GF-D8 (cell line): ENCODE results near the gene TNIP1.

Experiments
- DNase-seq: peaks from one replicate; lab custom pipeline; 2025; lab: John Stamatoyannopoulos, UW

The TNIP1 gene

DNA sequence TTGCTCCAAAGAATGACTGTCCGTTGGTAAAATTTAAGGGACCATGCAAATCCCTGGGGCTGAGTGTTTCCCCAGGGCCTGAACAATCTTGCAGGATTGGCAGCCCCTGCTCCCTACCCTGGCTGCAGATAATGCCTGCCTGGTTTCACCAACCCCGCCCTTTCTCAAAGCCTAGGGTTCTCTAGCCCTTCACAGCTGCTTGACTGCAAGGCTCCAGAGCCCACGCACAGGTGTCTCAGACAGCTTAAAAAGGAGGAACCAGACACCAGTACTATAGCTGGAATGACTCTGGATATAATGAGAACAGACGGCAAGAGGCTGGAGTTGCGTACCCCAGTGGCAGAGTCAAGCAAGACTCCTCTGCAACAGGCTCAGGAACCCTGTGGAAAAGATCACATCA is 25.2 kb upstream of the TNIP1 start:
- DNase-seq, result no peak

DNA sequence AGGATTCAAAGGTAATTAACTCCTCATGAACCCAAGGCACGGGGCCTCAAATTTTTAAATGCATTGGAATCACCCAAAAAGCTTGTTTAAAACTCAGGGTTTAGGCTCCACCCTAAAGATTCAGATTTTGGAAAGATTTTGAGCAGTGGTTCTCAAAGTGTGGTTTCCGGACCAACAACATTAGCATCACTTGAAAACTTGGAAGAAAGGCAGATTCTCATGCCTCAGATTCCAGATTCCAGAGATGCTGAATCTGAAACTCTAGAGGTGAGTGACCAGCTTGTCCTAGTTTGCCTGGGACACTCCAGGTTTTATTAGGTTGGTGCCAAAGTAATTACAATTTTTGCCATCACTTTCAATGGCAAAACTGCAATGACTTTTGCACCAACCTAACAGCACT is 24.7 kb upstream of the TNIP1 start:
- no peak for DNase-seq

DNA sequence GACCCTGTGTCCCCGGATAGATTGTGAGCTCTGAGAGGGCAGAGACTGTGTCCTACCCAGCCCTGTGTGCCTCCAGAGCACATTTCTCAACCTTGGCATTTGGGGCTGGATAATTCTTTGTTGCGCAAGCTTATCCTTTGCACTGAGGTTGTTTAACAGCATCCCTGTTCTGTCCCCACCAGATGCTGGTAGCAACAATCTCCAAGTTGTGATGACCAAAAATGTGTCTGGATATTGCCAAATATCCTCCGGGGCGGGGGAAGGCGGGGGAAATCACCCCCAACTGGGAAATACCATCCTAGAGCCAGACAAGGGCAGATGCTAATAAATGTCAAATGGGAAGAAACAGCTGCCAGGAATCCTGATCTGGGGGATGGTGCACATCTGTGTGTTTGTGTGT is 24.0 kb upstream of the TNIP1 start:
- DNase-seq, result no peak

- DNase-seq, result no peak
Measured at GRCh38 chr5:151101746-151102145, 20.9 kb upstream of the TNIP1 start.

DNA sequence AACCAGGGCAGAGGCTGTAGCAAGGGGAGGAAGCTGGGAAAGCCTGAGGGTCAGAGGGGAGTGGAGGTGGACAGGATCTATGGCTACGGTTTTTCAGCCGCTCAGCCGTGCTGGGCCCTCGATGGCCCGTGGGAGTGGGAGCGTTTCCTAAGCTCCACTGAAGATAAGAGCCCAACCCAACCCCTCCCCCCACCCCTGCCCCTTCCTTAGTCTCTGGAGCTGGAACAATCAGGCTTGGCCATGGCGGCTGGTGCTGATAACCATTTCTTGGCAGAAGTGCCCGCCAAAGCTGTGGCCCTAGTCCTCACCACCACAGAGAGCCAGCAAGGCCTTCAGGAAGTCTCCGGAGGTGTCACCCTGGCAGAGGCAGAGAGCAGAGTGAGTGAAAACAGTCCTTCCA is 20.3 kb upstream of the TNIP1 start:
- no peak for DNase-seq

- DNase-seq, result no peak
Measured at GRCh38 chr5:151100681-151101080, 19.8 kb upstream of the TNIP1 start.

DNA sequence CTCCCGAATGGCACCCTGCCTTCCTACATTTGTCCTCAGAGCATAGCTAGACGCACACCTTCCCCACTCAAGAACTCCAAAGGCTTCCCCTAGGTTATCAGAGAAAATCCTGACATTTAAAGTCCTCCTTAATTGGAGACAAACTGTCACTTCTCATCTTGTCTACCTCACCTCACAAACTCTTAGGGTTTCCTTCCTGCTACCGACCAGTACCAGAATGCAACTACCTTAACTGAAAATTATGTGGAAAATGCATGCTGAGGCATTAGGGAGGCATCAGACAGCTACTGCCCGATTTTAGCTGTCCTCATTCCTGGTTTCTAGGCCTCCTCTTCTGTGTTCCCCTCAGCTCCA is 17.9 kb upstream of the TNIP1 start:
- DNase-seq, result no peak

DNA sequence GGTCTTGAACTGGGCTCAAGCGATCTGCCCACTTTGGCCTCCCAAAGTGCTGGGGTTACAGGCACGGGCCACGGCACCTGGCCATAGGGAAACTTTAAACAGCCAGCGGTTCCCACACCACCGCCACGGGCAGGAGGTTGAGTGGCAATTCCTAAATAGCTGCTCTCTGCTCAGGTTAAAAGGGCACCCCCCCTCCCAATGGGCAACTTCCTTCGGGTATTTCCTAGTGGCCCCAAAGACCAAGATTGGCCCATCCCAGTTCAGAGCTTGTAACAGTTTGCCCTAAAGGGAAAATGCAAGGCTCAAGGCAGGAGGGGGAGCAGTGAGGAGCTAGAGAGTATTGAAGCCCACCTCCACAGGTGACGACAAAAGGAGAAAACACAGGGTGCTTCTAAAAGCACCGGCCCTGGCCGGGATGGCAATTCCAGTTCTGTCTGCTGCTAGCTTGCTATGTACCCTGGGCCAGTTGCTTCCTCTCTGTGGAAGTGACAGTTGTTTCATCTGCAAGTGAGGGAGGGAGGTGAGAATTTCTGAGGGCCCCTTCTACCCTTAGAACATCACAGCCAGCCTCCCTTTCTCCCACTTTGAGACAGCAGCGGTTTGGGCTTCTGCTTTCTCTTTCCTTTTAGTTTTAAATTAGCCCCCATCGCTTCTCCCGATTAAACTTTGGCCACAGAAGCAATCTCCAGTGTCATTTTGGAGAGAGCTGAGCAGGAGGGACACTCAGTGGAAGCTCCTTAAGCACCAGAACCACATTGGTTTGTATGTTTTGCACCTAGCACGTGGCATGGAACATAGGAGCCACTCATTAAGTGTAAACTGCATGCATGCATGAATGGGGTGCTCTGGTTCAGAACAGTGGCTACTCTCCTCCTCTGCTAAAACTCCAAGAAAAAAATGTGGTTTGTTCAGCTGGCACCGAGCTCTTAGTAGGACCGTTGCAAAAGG is 17.3 kb upstream of the TNIP1 start:
- no peak for DNase-seq

GRCh38 chr5:151097061-151097460 is 16.2 kb upstream of the TNIP1 start:
- DNase-seq, result peak; percentile 53

GRCh38 chr5:151096001-151096373 is 15.2 kb upstream of the TNIP1 start:
- no peak for DNase-seq

DNA sequence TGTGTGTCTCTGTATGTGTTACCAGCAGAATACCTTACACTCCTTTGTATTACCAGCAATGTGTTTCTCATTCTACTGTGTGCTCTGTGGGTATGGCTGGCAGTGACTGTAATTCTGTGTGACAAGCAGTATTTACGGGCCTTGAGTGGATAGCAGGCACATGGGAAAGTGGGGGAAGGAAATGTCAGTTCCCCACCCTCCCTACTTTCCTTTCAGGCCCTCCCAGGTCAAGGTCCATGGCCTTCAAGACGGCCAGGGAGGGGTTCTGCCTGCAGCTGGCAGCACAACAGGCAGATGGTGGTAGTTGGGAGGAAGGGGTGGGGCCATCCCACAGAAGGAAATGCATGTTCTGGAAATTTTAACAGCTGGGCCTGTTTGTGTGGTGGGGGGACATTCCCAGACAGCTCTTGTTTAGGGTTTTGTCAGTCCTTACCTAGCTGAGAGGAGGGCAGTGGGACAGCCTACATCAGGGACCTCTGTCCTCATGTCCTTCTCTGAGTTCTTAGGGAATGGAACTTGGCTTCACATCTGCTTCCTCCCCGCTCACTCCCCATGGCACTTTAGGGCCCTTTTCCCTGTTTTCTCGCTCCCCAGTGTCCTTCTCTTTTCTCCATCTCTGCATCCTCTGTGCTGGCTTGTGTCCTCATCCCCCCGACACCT is 14.6 kb upstream of the TNIP1 start:
- DNase-seq, result peak; percentile 40

- DNase-seq, result no peak
Measured at GRCh38 chr5:151094852-151095245, 14.0 kb upstream of the TNIP1 start.

GRCh38 chr5:151094030-151094851 is 13.4 kb upstream of the TNIP1 start:
- DNase-seq, result no peak

GRCh38 chr5:151093476-151093889 is 12.6 kb upstream of the TNIP1 start:
- DNase-seq, result peak; percentile 60

DNA sequence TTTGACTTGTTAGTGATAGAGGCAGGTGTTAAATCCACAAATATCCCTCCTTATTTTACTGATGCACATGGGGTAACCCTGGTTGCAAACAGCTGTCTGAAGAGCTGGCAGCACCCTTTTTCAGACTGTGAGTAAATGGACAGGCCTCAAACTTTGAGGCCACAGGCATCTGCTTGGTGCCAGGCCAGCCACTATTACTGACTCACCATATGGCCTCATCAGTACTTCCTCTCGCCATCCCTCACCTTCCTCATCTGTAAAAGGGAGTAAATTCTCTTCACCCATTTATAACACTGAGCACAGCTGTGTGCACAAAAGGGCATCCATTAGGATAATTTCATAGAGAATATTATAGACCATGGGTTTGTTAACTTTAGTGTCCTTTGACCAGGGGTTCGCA is 11.9 kb upstream of the TNIP1 start:
- peak; percentile 67 for DNase-seq

- DNase-seq, result no peak
Measured at GRCh38 chr5:151089726-151090125, 8.9 kb upstream of the TNIP1 start.

- DNase-seq, result no peak
Measured at GRCh38 chr5:151088986-151089385, 8.2 kb upstream of the TNIP1 start.

DNA sequence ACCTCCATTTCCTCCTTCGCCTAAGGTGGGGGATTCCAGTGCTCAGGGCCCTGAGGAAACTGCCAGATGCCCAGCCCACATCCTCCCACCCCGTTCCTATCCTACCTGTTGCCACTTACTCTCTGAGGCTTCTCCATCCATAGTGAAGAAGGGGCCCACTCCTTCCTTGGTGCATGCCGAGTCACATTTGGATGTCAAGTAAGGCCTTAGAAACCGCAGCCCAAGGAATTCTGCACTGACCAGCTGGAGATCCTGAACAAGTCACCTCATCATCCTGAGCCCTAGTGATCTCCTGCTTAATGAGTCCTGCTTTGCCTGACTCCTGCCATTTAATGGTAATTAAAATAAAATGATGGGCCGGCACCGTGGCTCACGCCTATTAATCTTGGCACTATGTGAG is 6.7 kb upstream of the TNIP1 start:
- no peak for DNase-seq

- DNase-seq, result no peak
Measured at GRCh38 chr5:151086905-151087360, 6.1 kb upstream of the TNIP1 start.

- no peak for DNase-seq
Measured at GRCh38 chr5:151086192-151086869, 5.5 kb upstream of the TNIP1 start.

GRCh38 chr5:151085517-151086041 is 4.7 kb upstream of the TNIP1 start:
- no peak for DNase-seq

DNA sequence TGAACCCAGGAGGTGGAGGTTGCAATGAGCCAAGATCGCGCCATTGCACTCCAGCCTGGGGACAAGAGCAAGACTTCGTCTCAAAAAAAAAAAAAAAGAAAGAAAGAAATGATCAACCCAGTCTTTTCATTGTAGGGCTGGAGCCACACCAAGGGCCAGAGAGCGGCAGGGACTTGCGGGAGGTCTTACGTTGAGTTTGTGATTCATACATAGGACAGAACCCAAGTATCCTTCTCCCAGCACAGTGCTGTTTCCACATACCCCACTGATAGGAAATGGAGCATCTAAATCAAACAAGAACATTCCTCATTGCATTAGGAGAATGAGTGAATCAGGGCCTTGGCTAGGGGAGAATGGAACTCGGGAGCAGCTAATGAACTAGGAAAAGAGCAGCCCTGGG is 3.5 kb upstream of the TNIP1 start:
- DNase-seq, result no peak
